GM12865 (cell line): Measurements from ENCODE around the gene HAUS8.
"Not testable (repeated sequence)": the region's sequence is repeated elsewhere in the genome, so short reads cannot be mapped to it uniquely, and the experiment has no call there.

Source experiments
- DNase-seq: peaks from one replicate; pipeline ENCODE4 v3.0.0; 2010; ENCODE audit warnings: low read depth
- H3K4me3 ChIP-seq: 2 replicates; pipeline ENCODE4 v1.5.1; 2011; ENCODE audit warnings: mild to moderate bottlenecking, low read depth, low read length, control low read depth
- TF ChIP-seq, protein P1 (sequence below): IDR thresholded peaks from 2 replicates; pipeline ENCODE4 v1.5.1; 2011; ENCODE audit warnings: low read length, control low read depth, low read depth, inconsistent platforms; ENCODE audit not compliant: insufficient read depth; ENCODE audit errors: missing control alignments

Gene HAUS8

DNA sequence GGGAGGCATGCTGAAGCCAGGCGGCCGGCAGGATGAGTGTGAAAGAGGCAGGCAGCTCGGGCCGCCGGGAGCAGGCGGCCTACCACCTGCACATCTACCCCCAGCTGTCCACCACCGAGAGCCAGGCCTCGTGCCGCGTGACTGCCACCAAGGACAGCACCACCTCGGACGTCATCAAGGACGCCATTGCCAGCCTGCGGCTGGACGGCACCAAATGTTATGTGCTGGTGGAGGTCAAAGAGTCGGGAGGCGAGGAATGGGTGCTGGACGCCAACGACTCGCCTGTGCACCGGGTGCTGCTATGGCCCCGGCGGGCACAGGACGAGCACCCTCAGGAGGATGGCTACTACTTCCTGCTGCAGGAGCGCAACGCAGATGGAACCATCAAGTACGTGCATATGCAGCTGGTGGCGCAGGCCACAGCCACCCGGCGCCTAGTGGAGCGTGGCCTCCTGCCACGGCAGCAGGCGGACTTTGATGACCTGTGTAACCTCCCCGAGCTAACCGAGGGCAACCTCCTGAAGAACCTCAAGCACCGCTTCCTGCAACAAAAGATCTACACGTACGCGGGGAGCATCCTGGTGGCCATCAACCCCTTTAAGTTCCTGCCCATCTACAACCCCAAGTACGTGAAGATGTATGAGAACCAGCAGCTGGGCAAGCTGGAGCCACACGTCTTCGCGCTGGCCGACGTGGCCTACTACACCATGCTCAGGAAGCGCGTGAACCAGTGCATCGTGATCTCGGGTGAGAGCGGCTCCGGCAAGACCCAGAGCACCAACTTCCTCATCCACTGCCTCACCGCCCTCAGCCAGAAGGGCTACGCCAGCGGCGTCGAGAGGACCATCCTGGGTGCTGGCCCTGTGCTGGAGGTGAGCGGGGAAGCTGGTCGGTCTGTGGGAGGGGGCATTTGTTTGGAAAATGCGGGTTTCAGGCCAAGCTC lies 26.7 kb upstream of the HAUS8 start:
- TF ChIP-seq, protein P1, sequence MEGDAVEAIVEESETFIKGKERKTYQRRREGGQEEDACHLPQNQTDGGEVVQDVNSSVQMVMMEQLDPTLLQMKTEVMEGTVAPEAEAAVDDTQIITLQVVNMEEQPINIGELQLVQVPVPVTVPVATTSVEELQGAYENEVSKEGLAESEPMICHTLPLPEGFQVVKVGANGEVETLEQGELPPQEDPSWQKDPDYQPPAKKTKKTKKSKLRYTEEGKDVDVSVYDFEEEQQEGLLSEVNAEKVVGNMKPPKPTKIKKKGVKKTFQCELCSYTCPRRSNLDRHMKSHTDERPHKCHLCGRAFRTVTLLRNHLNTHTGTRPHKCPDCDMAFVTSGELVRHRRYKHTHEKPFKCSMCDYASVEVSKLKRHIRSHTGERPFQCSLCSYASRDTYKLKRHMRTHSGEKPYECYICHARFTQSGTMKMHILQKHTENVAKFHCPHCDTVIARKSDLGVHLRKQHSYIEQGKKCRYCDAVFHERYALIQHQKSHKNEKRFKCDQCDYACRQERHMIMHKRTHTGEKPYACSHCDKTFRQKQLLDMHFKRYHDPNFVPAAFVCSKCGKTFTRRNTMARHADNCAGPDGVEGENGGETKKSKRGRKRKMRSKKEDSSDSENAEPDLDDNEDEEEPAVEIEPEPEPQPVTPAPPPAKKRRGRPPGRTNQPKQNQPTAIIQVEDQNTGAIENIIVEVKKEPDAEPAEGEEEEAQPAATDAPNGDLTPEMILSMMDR = no peak
- DNase-seq = no peak
- no peak overlapping the region for H3K4me3 ChIP-seq

- TF ChIP-seq, protein P1 = no peak
- H3K4me3 ChIP-seq = no peak overlapping the region
- no peak for DNase-seq
Measured at GRCh38 chr19:17098326-17098725, 23.1 kb upstream of the HAUS8 start.

GRCh38 chr19:17097593-17098126 lies 22.4 kb upstream of the HAUS8 start:
- TF ChIP-seq, protein P1 = no peak
- H3K4me3 ChIP-seq = no peak overlapping the region
- no peak for DNase-seq

DNA sequence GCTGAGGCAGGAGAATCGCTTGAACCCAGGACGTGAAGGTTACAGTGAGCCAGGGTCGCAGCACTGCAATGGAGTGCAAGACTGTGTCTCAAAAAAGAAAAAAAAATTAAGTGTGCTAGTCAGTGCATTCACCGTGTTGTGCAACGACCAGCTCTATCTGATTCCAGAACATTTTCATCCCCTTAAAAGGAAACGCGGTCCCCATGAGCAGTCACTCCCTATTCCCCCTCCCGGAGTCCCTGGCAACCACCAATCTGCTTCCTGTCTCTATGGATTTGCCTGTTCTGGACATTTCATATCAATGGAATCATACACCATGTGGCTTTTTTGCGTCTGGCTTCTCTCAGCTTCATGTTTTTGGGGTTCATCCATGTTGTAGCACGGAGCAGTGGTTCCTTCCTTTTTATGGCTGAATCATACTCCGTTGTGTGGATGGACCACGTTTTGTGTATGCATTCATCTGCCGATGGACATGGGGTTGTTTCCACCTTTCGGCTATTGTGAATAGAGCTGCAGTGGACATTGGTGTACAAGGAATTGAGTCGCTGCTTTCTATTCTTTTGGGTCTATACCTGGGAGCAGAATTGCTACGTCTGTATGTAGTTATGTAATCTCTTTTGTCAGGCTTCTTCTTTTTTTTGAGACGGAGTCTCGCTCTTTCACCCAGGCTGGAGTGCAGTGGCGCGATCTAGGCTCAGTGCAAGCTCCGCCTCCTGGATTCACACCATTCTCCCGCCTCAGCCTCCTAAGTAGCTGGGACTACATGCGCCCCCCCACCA lies 20.1 kb upstream of the HAUS8 start:
- H3K4me3 ChIP-seq = no peak overlapping the region
- TF ChIP-seq, protein P1 = no peak
- DNase-seq = no peak

DNA sequence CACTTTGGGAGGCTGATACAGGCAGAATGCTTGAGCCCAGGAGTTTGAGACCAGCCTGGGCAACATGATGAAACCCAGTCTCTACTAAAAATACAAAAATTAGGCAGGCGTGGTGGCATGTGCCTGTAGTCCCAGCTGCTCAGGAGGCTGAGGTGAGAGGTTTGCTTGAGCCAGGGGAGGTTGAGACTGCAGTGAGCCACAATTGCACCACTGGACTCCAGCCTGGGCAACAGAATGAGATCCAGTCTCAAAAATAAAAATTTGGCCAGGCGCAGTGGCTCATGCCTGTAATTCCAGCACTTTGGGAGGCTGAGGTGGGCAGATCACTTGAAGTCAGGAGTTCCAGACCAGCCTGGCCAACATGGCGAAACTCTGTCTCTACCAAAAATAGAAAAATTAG lies 19.4 kb upstream of the HAUS8 start:
- not testable (repeated sequence) for H3K4me3 ChIP-seq, DNase-seq

DNA sequence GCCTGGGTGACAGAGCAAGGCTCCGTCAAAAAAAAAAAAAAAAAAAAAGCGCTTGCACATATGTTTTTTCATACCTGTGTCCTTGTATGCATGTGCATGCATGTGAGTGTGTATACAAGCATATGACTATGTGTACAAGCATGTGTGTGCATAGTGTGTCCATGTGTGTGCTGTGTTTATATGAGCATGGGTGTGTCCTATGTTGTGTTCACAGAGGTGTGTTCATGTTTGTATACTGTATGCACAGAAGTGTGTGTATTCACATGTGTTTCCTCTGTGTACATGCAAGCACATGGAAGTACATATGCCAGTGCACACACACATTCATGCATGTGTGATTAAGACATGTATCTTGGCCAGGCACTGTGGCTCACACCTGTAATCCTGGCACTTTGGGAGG lies 17.4 kb upstream of the HAUS8 start:
- no peak for DNase-seq
- TF ChIP-seq, protein P1 = no peak
- H3K4me3 ChIP-seq = no peak overlapping the region

DNA sequence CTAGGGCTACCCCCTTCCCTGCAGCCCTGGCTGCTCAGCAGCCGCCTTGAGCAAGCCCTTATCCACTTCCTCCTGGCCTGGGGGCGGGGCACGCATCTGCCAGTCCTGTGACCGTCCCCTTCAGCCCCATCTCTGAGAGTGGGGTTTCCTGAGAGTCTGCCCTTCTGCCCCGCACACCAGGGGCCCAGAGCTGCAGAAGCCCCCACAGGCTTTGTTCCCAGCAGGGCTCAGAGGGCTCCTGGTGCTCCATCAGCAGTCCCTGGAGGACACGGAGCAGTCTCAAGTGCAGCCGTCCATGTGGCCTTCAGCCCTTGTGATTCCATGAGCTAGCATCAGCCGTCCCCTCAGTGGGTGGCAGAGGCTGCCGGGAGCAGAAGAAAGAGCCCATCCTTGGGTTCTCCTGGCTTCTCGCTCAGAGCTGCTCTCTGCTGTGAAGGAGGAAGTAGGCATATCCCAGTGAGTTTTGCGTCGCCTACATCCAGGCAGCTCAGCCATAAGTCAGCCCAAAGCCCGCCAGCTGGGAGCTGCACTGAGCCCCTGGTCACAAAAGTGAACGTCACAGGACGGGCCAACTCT lies 16.6 kb upstream of the HAUS8 start:
- DNase-seq = no peak
- TF ChIP-seq, protein P1 = no peak
- no peak overlapping the region for H3K4me3 ChIP-seq
